ENCODE data around the gene EIF1AD.

EIF1AD gene

DNA sequence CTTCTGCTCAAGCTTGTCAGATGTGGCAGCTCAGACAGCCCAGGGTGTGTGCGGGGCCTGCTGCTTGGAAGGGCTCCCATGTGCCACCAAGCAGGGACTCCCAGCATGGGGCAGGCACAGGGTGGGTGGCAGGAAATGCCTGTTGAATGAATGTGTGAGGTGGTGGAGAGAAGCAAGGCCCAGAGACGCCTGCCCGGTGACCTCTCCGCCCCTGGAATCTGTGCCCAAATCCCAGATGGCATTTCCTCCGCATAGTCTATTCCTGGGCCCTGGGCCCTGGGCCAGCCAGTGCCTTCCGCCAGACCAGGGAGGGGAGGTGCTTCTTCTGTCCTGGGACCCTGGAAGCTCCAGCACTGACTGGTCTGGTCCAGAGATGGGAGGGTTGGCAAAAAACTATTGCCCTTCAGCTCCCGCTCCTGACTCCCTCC, 13.5 kb upstream of the EIF1AD start:
- no peak for DNase-seq
- 99% methylated on average over 7 of the region's 7 CpGs for WGBS (ENCODE audit: insufficient coverage)
- CTCF ChIA-PET: interaction anchor here (1.1 kb wide), 1 partner anchor 24 kb away, joined by 3 read pairs; no protein-coding TSS in a partner anchor
- Histone ChIP-seq H3K4me1 (ENCODE audit: control extremely low read depth in 1 of 4, control insufficient read depth in 4 of 4, insufficient read depth in 4 of 4, low read length in 3 of 4) (peaks cover 0 to 22% (median 19%) of the 10 kb centered on the region in 4 experiments), H3K27ac (ENCODE audit: insufficient read depth in 1 of 2, low read depth in 1 of 2, low read length in 2 of 2, poor library complexity in 1 of 2, severe bottlenecking in 2 of 2) (no peak overlapping the region), H3K4me3 (ENCODE audit: control insufficient read depth in 1 of 7, extremely low read depth in 1 of 7, insufficient read depth in 4 of 7, low read depth in 2 of 7, low read length in 6 of 7) (no peak overlapping the region), H3K27me3 (replicated peaks in 2 of 5; ENCODE audit: control insufficient read depth in 4 of 5, insufficient read depth in 5 of 5, low read length in 4 of 5) (peaks cover 0 to 25% (median 7%) of the 10 kb centered on the region in 5 experiments), H3K9me3 (ENCODE audit: control extremely low read depth in 1 of 5, control insufficient read depth in 4 of 5, insufficient read depth in 2 of 5, low read depth in 1 of 5, low read length in 4 of 5) (no peaks in the 10 kb centered on the region), H3K36me3 (ENCODE audit: control insufficient read depth in 4 of 4, insufficient read depth in 4 of 4, low read length in 3 of 4) (no peaks in the 10 kb centered on the region)
- POLR2A ChIA-PET: no interaction called here

- no peaks in the 10 kb centered on the region for H3K9me3 ChIP-seq (ENCODE audit: control extremely low read depth in 1 of 5, control insufficient read depth in 4 of 5, insufficient read depth in 2 of 5, low read depth in 1 of 5, low read length in 4 of 5)
- ChIA-PET CTCF (interaction anchor here (1.1 kb wide), 1 partner anchor 24 kb away, joined by 3 read pairs; no protein-coding TSS in a partner anchor), POLR2A (no interaction called here)
- H3K4me3 ChIP-seq (ENCODE audit: control insufficient read depth in 1 of 7, extremely low read depth in 1 of 7, insufficient read depth in 4 of 7, low read depth in 2 of 7, low read length in 6 of 7): no peak overlapping the region
- H3K36me3 ChIP-seq (ENCODE audit: control insufficient read depth in 4 of 4, insufficient read depth in 4 of 4, low read length in 3 of 4): no peaks in the 10 kb centered on the region
- DNase-seq: no peak
- H3K27me3 ChIP-seq (replicated peaks in 2 of 5; ENCODE audit: control insufficient read depth in 4 of 5, insufficient read depth in 5 of 5, low read length in 4 of 5): peaks cover 0 to 31% (median 10%) of the 10 kb centered on the region in 5 experiments
- WGBS (ENCODE audit: insufficient coverage): 93% methylated on average over 6 of the region's 6 CpGs
- peaks cover 0 to 20% (median 16%) of the 10 kb centered on the region in 4 experiments for H3K4me1 ChIP-seq (ENCODE audit: control extremely low read depth in 1 of 4, control insufficient read depth in 4 of 4, insufficient read depth in 4 of 4, low read length in 3 of 4)
- no peak overlapping the region for H3K27ac ChIP-seq (ENCODE audit: insufficient read depth in 1 of 2, low read depth in 1 of 2, low read length in 2 of 2, poor library complexity in 1 of 2, severe bottlenecking in 2 of 2)
Measured at GRCh38 chr11:66014804-66015453, 13.0 kb upstream of the EIF1AD start.

GRCh38 chr11:66013762-66014100, 11.8 kb upstream of the EIF1AD start:
- POLR2A ChIA-PET: no interaction called here
- H3K4me1 ChIP-seq (ENCODE audit: control extremely low read depth in 1 of 4, control insufficient read depth in 4 of 4, insufficient read depth in 4 of 4, low read length in 3 of 4): peaks cover 0 to 20% (median 17%) of the 10 kb centered on the region in 4 experiments
- CTCF ChIA-PET: interaction anchor here (1.4 to 2.5 kb wide), 3 partner anchors 9 to 32 kb away, joined by 3 to 10 read pairs (median 7); no protein-coding TSS in a partner anchor
- no peak overlapping the region for H3K27ac ChIP-seq (ENCODE audit: insufficient read depth in 1 of 2, low read depth in 1 of 2, low read length in 2 of 2, poor library complexity in 1 of 2, severe bottlenecking in 2 of 2)
- peaks cover 0 to 31% (median 10%) of the 10 kb centered on the region in 5 experiments for H3K27me3 ChIP-seq (replicated peaks in 2 of 5; ENCODE audit: control insufficient read depth in 4 of 5, insufficient read depth in 5 of 5, low read length in 4 of 5)
- DNase-seq: no peak
- 93% methylated on average over 7 of the region's 7 CpGs for WGBS (ENCODE audit: insufficient coverage)
- H3K4me3 ChIP-seq (ENCODE audit: control insufficient read depth in 1 of 7, extremely low read depth in 1 of 7, insufficient read depth in 4 of 7, low read depth in 2 of 7, low read length in 6 of 7): no peak overlapping the region
- no peaks in the 10 kb centered on the region for H3K36me3 ChIP-seq (ENCODE audit: control insufficient read depth in 4 of 4, insufficient read depth in 4 of 4, low read length in 3 of 4)
- H3K9me3 ChIP-seq (ENCODE audit: control extremely low read depth in 1 of 5, control insufficient read depth in 4 of 5, insufficient read depth in 2 of 5, low read depth in 1 of 5, low read length in 4 of 5): no peaks in the 10 kb centered on the region

GRCh38 chr11:66012946-66013761, 11.2 kb upstream of the EIF1AD start:
- peak in 2 of 3 donors; percentile 46 to 52 for DNase-seq
- Histone ChIP-seq H3K27me3 (replicated peaks in 2 of 5; ENCODE audit: control insufficient read depth in 4 of 5, insufficient read depth in 5 of 5, low read length in 4 of 5) (peaks cover 0 to 31% (median 10%) of the 10 kb centered on the region in 5 experiments), H3K9me3 (ENCODE audit: control extremely low read depth in 1 of 5, control insufficient read depth in 4 of 5, insufficient read depth in 2 of 5, low read depth in 1 of 5, low read length in 4 of 5) (no peaks in the 10 kb centered on the region), H3K4me3 (ENCODE audit: control insufficient read depth in 1 of 7, extremely low read depth in 1 of 7, insufficient read depth in 4 of 7, low read depth in 2 of 7, low read length in 6 of 7) (peak overlapping the region in 1 of 7 experiments; percentile 14), H3K4me1 (ENCODE audit: control extremely low read depth in 1 of 4, control insufficient read depth in 4 of 4, insufficient read depth in 4 of 4, low read length in 3 of 4) (peaks cover 0 to 21% (median 17%) of the 10 kb centered on the region in 4 experiments), H3K36me3 (ENCODE audit: control insufficient read depth in 4 of 4, insufficient read depth in 4 of 4, low read length in 3 of 4) (no peaks in the 10 kb centered on the region), H3K27ac (ENCODE audit: insufficient read depth in 1 of 2, low read depth in 1 of 2, low read length in 2 of 2, poor library complexity in 1 of 2, severe bottlenecking in 2 of 2) (no peak overlapping the region)
- POLR2A ChIA-PET: no interaction called here
- CTCF ChIA-PET: interaction anchor here (1.4 to 2.5 kb wide), 4 partner anchors 9 to 33 kb away, joined by 3 to 10 read pairs (median 7); partner anchors contain the start of gene BANF1
- 26% methylated on average over 10 of the region's 12 CpGs for WGBS (ENCODE audit: insufficient coverage)

DNA sequence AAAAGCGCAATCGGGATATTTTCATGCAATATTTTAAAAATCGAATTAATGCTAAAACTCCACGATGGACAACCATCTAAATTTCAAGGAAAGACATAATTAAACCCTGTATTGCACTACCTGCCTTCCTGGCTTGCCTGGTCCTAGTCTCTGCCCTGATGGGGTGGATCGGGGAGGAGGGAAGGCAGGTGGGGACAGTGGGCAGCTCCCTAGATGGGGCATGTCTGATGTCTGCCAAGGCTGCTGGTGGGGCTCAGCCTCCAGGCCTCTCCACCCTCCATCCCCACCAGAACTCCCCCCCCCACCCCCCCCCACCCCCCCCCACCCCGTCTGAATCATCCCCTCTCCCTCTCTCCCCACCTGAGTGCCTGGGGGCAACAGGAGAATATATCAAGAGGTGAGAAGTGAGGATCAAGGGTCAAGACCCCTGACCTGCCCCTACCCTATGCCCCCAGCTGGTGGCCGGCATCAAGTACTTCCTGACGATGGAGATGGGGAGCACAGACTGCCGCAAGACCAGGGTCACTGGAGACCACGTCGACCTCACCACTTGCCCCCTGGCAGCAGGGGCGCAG, 10.5 kb upstream of the EIF1AD start:
- Histone ChIP-seq H3K36me3 (ENCODE audit: control insufficient read depth in 4 of 4, insufficient read depth in 4 of 4, low read length in 3 of 4) (no peaks in the 10 kb centered on the region), H3K27me3 (replicated peaks in 2 of 5; ENCODE audit: control insufficient read depth in 4 of 5, insufficient read depth in 5 of 5, low read length in 4 of 5) (peaks cover 0 to 31% (median 10%) of the 10 kb centered on the region in 5 experiments), H3K9me3 (ENCODE audit: control extremely low read depth in 1 of 5, control insufficient read depth in 4 of 5, insufficient read depth in 2 of 5, low read depth in 1 of 5, low read length in 4 of 5) (no peaks in the 10 kb centered on the region), H3K27ac (ENCODE audit: insufficient read depth in 1 of 2, low read depth in 1 of 2, low read length in 2 of 2, poor library complexity in 1 of 2, severe bottlenecking in 2 of 2) (no peak overlapping the region), H3K4me3 (ENCODE audit: control insufficient read depth in 1 of 7, extremely low read depth in 1 of 7, insufficient read depth in 4 of 7, low read depth in 2 of 7, low read length in 6 of 7) (peak overlapping the region in 1 of 7 experiments; percentile 42), H3K4me1 (ENCODE audit: control extremely low read depth in 1 of 4, control insufficient read depth in 4 of 4, insufficient read depth in 4 of 4, low read length in 3 of 4) (peaks cover 0 to 21% (median 17%) of the 10 kb centered on the region in 4 experiments)
- POLR2A ChIA-PET: no interaction called here
- no peak for DNase-seq
- WGBS (ENCODE audit: insufficient coverage): 67% methylated on average over 6 of the region's 12 CpGs
- CTCF ChIA-PET: interaction anchor here (1.2 to 2.5 kb wide), 5 partner anchors 9 to 33 kb away, joined by 3 to 10 read pairs (median 7); partner anchors contain the start of gene BANF1

GRCh38 chr11:66011785-66012303, 9.9 kb upstream of the EIF1AD start, which contains the start of gene CST6:
CST6 (plus strand) TSS chr11:66012008; CDS start chr11:66012045, 37 bp downstream.
- Histone ChIP-seq H3K36me3 (ENCODE audit: control insufficient read depth in 4 of 4, insufficient read depth in 4 of 4, low read length in 3 of 4) (no peaks in the 10 kb centered on the region), H3K27ac (ENCODE audit: insufficient read depth in 1 of 2, low read depth in 1 of 2, low read length in 2 of 2, poor library complexity in 1 of 2, severe bottlenecking in 2 of 2) (no peak within 1 kb of the TSS), H3K27me3 (replicated peaks in 2 of 5; ENCODE audit: control insufficient read depth in 4 of 5, insufficient read depth in 5 of 5, low read length in 4 of 5) (peaks cover 0 to 31% (median 10%) of the 10 kb centered on the region in 5 experiments), H3K4me3 (ENCODE audit: control insufficient read depth in 1 of 7, extremely low read depth in 1 of 7, insufficient read depth in 4 of 7, low read depth in 2 of 7, low read length in 6 of 7) (peak within 1 kb of the TSS in 3 of 7 experiments; percentile 16 to 42 (median 19)), H3K9me3 (ENCODE audit: control extremely low read depth in 1 of 5, control insufficient read depth in 4 of 5, insufficient read depth in 2 of 5, low read depth in 1 of 5, low read length in 4 of 5) (no peaks in the 10 kb centered on the region), H3K4me1 (ENCODE audit: control extremely low read depth in 1 of 4, control insufficient read depth in 4 of 4, insufficient read depth in 4 of 4, low read length in 3 of 4) (peaks cover 0 to 21% (median 20%) of the 10 kb centered on the region in 4 experiments)
- POLR2A ChIA-PET: interaction anchor here (0.7 kb wide), 1 partner anchor 121 kb away, joined by 3 read pairs; no protein-coding TSS in a partner anchor
- DNase-seq: peak in 2 of 3 donors; percentile 13 to 33
- CTCF ChIA-PET: interaction anchor here (1.2 to 2.5 kb wide), 3 partner anchors 9 to 11 kb away, joined by 3 to 10 read pairs (median 7); partner anchors contain the start of gene BANF1
- WGBS (ENCODE audit: insufficient coverage): 15% methylated on average over 52 of the region's 61 CpGs
